ENCODE results near the gene PRKN.

The PRKN gene

GRCh38 chr6:162181741-162182401, 545.7 kb downstream of the PRKN start:
- DNase-seq (ENCODE audit: low read depth in 2 of 2): no peak

- DNase-seq (ENCODE audit: low read depth in 2 of 2): no peak
Measured at GRCh38 chr6:162181111-162181510, 546.5 kb downstream of the PRKN start.

GRCh38 chr6:162179196-162179951, 548.2 kb downstream of the PRKN start:
- no peak for DNase-seq (ENCODE audit: low read depth in 2 of 2)

GRCh38 chr6:162178666-162179065, 548.9 kb downstream of the PRKN start:
- DNase-seq (ENCODE audit: low read depth in 2 of 2): no peak

GRCh38 chr6:162178266-162178665, 549.3 kb downstream of the PRKN start:
- no peak for DNase-seq (ENCODE audit: low read depth in 2 of 2)

- DNase-seq (ENCODE audit: low read depth in 2 of 2): no peak
Measured at GRCh38 chr6:162177746-162178145, 549.8 kb downstream of the PRKN start.

- DNase-seq (ENCODE audit: low read depth in 2 of 2): no peak
Measured at GRCh38 chr6:162173466-162173865, 554.1 kb downstream of the PRKN start.

- DNase-seq (ENCODE audit: low read depth in 2 of 2): no peak
Measured at GRCh38 chr6:162165479-162165878, 562.1 kb downstream of the PRKN start.

GRCh38 chr6:162157167-162157870, 570.2 kb downstream of the PRKN start:
- DNase-seq (ENCODE audit: low read depth in 2 of 2): no peak

- no peak for DNase-seq (ENCODE audit: low read depth in 2 of 2)
Measured at GRCh38 chr6:162156146-162156545, 571.4 kb downstream of the PRKN start.

- DNase-seq (ENCODE audit: low read depth in 2 of 2): no peak
Measured at GRCh38 chr6:162154930-162155329, 572.6 kb downstream of the PRKN start.

- DNase-seq (ENCODE audit: low read depth in 2 of 2): no peak
Measured at GRCh38 chr6:162154001-162154400, 573.6 kb downstream of the PRKN start.

GRCh38 chr6:162153120-162153519, 574.4 kb downstream of the PRKN start:
- no peak for DNase-seq (ENCODE audit: low read depth in 2 of 2)

GRCh38 chr6:162151021-162151665, 576.4 kb downstream of the PRKN start:
- DNase-seq (ENCODE audit: low read depth in 2 of 2): no peak

GRCh38 chr6:162150295-162150694, 577.3 kb downstream of the PRKN start:
- DNase-seq (ENCODE audit: low read depth in 2 of 2): no peak

- no peak for DNase-seq (ENCODE audit: low read depth in 2 of 2)
Measured at GRCh38 chr6:162149786-162150185, 577.8 kb downstream of the PRKN start.

GRCh38 chr6:162147805-162148204, 579.8 kb downstream of the PRKN start:
- no peak for DNase-seq (ENCODE audit: low read depth in 2 of 2)

GRCh38 chr6:162147281-162147680, 580.3 kb downstream of the PRKN start:
- DNase-seq (ENCODE audit: low read depth in 2 of 2): no peak

GRCh38 chr6:162140251-162140852, 587.2 kb downstream of the PRKN start:
- DNase-seq (ENCODE audit: low read depth in 2 of 2): no peak

- no peak for DNase-seq (ENCODE audit: low read depth in 2 of 2)
Measured at GRCh38 chr6:162125659-162126058, 601.9 kb downstream of the PRKN start.

GRCh38 chr6:162124710-162125435, 602.7 kb downstream of the PRKN start:
- no peak for DNase-seq (ENCODE audit: low read depth in 2 of 2)

Data from stimulated activated CD4-positive, alpha-beta T cell treated with anti-CD3 and anti-CD28 coated beads, Interleukin-12 subunit alpha, Interleukin-12 subunit beta, amount 100 ng/mL, for 24 hours (primary cell).